Cardiac septum (tissue), 1 donor: ENCODE measurements around the gene E2F1. TPM values are rescaled to one million over a fixed set of nuclear protein-coding genes. Genes with fewer than 3 reads are reported as not detected.

Experiments used
- DNase-seq: peaks from one replicate; pipeline ENCODE4 v3.0.0-alpha.2; 2020; ENCODE audit warnings: low spot score
- intact Hi-C: fragments of 100-400 bp; cut with DNase I; formaldehyde crosslinking; loops from one replicate; pipeline ENCODE4 v1.14.0; 2022
- total RNA-seq: library from RNA; stranded (reverse); fragmentation: NEBNext Ultra II Directional; extraction: Animal tissue kit (Norgen Biotek cat#: 25700); gene quantifications from one replicate; pipeline ENCODE4 v1.2.1, GENCODE V29; 2021
- donor health status: DM: no; HTN: no; CAD: no.

E2F1 gene
- total RNA-seq, 1 donor from 2014 or later = 2.3 TPM

DNA sequence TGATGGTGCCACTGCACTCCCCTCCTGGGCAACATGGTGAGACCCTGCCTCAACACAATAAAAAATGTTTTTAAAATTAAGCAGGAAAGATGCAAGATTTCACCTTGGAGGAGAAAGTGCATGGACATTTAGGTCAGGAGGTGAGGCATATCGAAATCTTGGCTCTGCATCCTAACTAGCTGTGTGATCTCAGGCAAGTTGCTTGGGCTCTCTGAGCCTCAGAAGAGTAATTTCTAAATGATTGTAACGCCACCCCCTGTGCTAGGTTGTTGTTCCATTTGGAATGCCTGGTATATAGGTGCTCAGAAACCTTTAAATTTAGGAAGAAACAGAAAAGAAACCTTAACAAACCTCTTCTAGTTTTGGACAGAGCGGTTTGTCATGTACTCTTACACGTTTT, 60.0 kb downstream of the E2F1 start:
- intact Hi-C loops = no loop called here

More for the DNA sequence above, 60.0 kb downstream of the E2F1 start:
- no peak for DNase-seq

Other genes starting within 250 kb of the E2F1 start
- gene SNTA1, start 242.6 kb downstream of the E2F1 start, total RNA-seq = 167 TPM
- gene CBFA2T2, start 196.3 kb downstream of the E2F1 start, total RNA-seq = 11.2 TPM
- not detected for gene C20orf144, start 24.1 kb downstream of the E2F1 start, total RNA-seq
- 0.46 TPM for gene ACTL10, start 19.4 kb downstream of the E2F1 start, total RNA-seq
- 77.0 TPM for gene NECAB3, start 12.0 kb downstream of the E2F1 start, total RNA-seq
- gene PXMP4, start 33.9 kb upstream of the E2F1 start, total RNA-seq = 8.9 TPM
- gene ZNF341, start 45.6 kb upstream of the E2F1 start, total RNA-seq = 1.3 TPM
- gene CHMP4B, start 125.0 kb upstream of the E2F1 start, total RNA-seq = 101 TPM